H1 (cell line): Measurements from ENCODE around the gene GDPD3.

ENCODE experiments used
- CTCF ChIP-seq, 3 experiments: IDR thresholded peaks; 1 replicate in 2 of 3; 2 replicates in 1 of 3; pipeline versions ENCODE4 v1.5.1 to v1.6.1; 2011; ENCODE audit warnings: low read length in 3 of 3, mild to moderate bottlenecking in 3 of 3, inconsistent platforms in 2 of 3, low read depth in 1 of 3, moderate library complexity in 1 of 3; ENCODE audit not compliant: insufficient read depth in 1 of 3; ENCODE audit errors: control extremely low read depth in 1 of 3
- EP300 ChIP-seq, 2 experiments: IDR thresholded peaks; 1 replicate in 1 of 2; 2 replicates in 1 of 2; pipeline ENCODE4 v1.6.1; 2011 to 2012; ENCODE audit warnings: low read depth in 2 of 2, low read length in 2 of 2, mild to moderate bottlenecking in 2 of 2, borderline replicate concordance in 1 of 2, inconsistent platforms in 1 of 2, moderate library complexity in 1 of 2
- MAX ChIP-seq: IDR thresholded peaks from 2 replicates; pipeline ENCODE4 v1.6.1; 2012; ENCODE audit warnings: inconsistent platforms
- TAF1 ChIP-seq: IDR thresholded peaks from 2 replicates; pipeline ENCODE4 v1.6.1; 2011; ENCODE audit warnings: mild to moderate bottlenecking, low read depth, low read length

- no peak for TF ChIP-seq CTCF (IDR thresholded peaks at IDR 0.05; ENCODE audit: control extremely low read depth in 1 of 3, insufficient read depth in 1 of 3, low read depth in 1 of 3, low read length in 3 of 3)
- no peak for TF ChIP-seq EP300 (IDR thresholded peaks at IDR 0.05; ENCODE audit: borderline replicate concordance in 1 of 2, low read depth in 2 of 2, low read length in 2 of 2)
- no peak for TF ChIP-seq TAF1
- no peak for TF ChIP-seq MAX
Observed at GRCh38 chr16:30141750-30142149, 28.4 kb upstream of the GDPD3 start.
